HG02840 (cell line): ENCODE data around the gene AGL.
"Not testable (repeated sequence)": the region's sequence is repeated elsewhere in the genome, so short reads cannot be mapped to it uniquely, and the experiment has no call there.

Experiments
- ATAC-seq: cut with Tn5 transposase; IDR thresholded peaks from one replicate; pipeline ENCODE4 v1.9.1; 2021; ENCODE audit warnings: mild to moderate bottlenecking, moderate library complexity, moderate number of reproducible peaks; ENCODE audit not compliant: unreplicated experiment, low FRiP score

The AGL gene

DNA sequence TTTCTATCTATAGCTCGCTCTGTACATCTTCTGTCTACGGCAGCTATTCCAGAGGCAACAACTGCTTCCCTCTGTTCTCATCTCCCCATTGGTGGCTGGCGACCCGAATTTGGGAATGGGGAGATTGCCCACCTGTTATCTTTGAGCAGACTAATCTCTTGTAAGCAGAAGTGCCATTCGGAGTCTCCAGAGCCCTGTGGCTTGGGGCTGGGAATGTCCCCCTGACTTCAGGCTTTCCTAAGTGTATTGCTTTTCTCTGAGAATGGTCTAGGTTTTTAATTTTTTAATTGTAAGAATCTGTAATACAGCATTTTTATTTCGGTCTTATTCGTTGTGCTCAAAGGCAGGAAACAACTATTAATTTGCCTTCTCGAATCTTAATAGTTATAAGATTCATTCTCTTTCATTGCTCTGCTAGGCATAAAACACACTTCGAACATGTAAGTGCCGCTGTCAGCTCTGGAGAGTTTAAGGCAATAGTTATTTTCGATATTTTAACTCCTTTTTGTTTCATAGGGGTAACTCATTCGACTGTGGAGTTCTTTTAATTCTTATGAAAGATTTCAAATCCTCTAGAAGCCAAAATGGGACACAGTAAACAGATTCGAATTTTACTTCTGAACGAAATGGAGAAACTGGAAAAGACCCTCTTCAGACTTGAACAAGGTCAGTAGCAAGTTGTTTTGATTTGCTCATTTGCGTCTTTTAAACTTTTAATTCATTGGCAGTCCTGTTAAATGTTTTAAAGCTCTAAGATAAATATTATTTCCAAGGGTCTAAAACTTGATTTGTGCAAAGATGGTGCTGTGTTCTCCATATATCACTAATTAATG is 514 bp downstream of the AGL start:
- no peak for ATAC-seq

GRCh38 chr1:99851850-99852454 is 1.8 kb downstream of the AGL start:
- no peak for ATAC-seq

- no peak for ATAC-seq
Observed at GRCh38 chr1:99852648-99853047, 2.5 kb downstream of the AGL start.

DNA sequence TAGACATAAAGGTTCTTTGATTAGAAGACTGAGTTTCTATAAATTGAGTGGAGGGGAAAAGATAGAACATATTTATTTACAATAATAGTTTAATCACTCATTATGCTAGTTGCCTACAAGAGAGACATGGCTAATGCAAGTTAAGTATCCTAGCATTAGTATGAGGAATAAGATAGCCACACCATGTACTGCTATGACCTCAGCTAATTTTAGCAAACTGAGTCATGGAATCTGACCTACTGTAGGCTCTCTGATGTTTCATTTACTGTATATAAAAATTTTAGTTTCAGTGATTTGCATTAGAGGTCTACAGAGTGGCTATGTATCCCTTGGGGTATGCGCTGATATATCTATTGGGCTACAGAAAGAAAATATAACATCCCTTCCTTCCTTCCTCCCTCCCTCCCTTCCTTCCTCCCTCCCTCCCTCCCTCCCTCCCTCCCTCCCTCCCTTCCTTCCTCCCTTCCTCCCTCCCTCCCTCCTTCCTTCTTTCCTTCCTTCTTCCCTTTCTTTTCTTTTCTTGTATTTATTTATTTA is 5.8 kb downstream of the AGL start:
- no peak for ATAC-seq

- ATAC-seq: not testable (repeated sequence)
Observed at GRCh38 chr1:99857041-99857440, 6.9 kb downstream of the AGL start.

DNA sequence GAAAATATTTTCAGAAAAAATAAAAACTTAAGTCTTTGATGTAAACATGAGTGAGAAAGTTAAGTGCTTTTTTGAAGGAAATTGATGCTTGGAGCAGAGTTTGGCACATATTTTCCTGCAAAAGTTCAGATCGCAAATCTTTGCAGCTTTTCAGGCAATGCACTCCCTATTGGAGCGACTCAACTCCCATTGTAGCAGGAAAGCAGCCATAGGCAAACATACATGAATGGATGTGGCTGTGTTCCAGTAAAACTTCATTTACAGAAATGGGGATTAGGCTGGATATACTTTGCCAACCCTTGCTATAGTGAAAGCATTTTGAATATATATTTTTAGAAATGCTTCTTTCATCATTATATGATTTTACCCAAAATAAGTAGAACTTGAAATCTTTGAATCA is 8.1 kb downstream of the AGL start:
- ATAC-seq: no peak

- ATAC-seq: no peak
Observed at GRCh38 chr1:99858881-99859280, 8.7 kb downstream of the AGL start.

DNA sequence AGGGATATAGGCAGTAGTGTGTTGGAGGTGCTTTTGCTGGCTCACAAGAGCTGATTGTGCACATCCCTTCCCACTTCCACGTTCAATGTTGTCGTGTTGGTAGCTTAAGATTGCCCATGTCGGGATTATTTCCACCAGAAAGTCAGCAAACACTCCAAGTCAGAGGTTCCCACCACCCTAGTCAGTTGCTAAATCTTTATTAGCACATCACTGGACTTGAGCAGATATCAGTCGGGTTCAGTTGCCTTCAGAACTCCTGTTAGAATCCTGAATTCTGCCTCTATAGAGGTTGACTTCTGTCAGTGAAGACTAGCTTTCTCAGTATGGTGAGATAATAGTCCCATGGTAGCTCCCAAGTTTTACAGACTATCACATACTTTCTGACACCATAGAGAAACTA is 10.5 kb downstream of the AGL start:
- ATAC-seq: no peak

DNA sequence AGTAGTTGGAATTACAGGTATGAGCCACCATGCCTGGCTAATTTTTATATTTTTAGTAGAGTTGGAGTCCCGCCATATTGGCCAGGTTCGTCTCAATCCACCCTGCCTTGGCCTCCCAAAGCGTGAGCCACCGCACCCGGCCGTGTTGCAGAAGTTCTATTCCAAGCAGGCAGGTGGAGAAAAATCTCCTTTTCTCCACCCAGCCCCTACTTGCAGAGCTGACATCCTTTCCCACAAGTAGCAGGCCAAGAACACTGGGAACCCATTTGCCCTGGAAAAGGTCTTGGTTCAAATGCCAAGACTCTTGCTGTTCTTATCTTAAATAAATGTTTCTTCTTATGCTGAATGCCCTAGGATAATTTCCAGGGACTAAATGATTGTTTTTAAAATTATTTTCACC is 17.5 kb downstream of the AGL start:
- no peak for ATAC-seq

DNA sequence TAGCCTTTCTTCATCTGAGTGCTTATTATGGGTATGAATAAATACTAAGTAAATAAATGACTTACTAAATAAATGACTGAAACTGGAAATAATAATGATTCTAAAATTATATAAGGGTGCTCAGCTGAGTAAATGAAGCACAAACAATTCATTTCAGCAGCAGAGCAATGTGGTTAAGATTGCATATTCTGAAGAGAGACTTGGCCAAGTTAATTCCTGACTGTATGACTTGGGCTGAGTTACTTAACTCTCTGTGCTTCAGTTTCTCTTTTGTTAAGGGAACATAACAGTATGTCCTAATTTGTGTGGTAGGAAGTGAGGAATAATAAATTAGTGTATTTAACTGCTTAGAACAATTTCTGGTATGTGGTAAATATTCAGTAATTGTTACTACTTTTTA is 19.1 kb downstream of the AGL start:
- ATAC-seq: no peak

- no peak for ATAC-seq
Observed at GRCh38 chr1:99869723-99870122, 19.6 kb downstream of the AGL start.

GRCh38 chr1:99872063-99872462 is 21.9 kb downstream of the AGL start:
- no peak for ATAC-seq

- no peak for ATAC-seq
Observed at GRCh38 chr1:99877568-99877967, 27.4 kb downstream of the AGL start.

DNA sequence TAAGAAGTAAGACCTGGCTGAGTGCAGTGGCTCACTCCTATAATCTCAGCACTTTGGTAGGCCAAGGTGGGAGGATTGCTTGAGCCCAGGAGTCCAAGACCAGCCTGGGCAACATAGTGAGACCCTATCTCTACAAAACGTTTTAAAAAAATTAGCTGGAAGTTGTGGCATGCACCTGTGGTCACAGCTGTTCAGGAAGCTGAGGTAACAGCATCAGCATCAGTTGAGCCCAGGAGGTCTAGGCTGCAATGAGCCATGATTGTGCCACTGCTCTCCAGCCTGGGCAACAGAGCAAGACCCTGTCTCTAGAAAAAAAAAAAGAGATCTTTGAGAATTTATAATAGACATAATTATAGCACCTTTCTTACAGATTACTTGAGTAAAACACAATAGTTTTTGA is 36.0 kb downstream of the AGL start:
- no peak for ATAC-seq

- no peak for ATAC-seq
Observed at GRCh38 chr1:99886841-99887240, 36.7 kb downstream of the AGL start.

GRCh38 chr1:99887890-99888289 is 37.7 kb downstream of the AGL start:
- no peak for ATAC-seq

GRCh38 chr1:99891997-99892396 is 41.8 kb downstream of the AGL start:
- no peak for ATAC-seq

GRCh38 chr1:99903278-99903677 is 53.1 kb downstream of the AGL start:
- not testable (repeated sequence) for ATAC-seq

DNA sequence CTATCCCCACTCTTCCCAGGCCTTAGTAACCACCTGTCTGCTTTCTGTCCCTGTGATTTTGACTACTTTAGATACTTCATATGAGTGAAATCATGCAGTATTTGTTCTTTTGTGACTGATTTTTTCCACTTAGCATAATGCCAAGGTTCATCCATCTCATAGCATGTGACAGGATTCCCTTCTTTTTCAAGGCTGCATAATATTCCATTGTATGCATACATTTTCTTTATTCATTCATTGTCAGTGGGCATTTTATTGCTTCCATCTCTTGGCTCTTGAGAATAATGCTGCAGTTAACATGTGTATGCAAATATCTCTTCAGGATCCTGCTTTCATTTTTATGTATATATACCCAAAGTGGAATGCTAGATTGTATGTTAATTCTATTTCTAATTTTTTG is 56.4 kb downstream of the AGL start:
- no peak for ATAC-seq

DNA sequence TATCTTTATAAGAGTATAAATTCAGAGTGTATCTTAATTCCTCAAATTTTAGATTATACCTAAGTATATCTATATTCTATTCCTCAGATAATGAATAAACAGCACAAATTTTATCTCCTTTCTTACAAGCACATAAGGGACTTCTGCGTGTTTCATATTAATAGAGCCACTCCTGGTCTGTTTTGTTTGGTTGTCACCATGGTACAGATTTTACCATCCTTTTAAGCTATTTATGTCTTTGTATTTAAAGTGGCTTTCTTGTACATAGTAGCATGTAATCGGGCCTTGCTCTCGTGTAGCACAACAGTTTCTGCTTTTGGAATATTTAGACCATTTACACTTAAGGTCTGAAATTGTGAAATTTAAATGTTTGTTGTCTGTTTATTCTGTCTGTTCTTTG is 67.1 kb downstream of the AGL start:
- no peak for ATAC-seq

- no peak for ATAC-seq
Observed at GRCh38 chr1:99919220-99919619, 69.1 kb downstream of the AGL start.

DNA sequence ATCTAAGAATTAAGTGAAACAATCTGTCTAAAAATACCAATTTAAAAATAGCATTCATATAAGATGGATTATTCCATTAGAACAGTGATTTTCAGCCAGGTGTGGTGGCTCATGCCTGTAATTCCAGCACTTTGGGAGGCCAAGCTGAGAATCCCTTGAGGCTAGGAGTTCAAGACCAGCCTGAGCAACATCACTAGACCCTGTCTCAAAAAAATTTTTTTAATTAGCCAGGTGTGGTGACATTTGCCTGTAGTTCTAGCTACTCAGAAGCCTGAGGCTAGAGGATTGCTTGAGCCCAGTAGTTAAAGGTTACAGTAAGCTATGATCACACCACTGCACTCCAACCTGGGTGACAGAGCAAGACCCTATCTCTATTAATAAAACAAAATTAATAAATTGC is 84.6 kb downstream of the AGL start:
- no peak for ATAC-seq
